NCI-H1436 treated with DMSO at 0.1 percent for 48 hours (cell line): ENCODE data around the gene APBB1.

ENCODE experiments used
- DNase-seq: peaks from one replicate; lab custom pipeline; 2025; lab: John Stamatoyannopoulos, UW

APBB1 gene

DNA sequence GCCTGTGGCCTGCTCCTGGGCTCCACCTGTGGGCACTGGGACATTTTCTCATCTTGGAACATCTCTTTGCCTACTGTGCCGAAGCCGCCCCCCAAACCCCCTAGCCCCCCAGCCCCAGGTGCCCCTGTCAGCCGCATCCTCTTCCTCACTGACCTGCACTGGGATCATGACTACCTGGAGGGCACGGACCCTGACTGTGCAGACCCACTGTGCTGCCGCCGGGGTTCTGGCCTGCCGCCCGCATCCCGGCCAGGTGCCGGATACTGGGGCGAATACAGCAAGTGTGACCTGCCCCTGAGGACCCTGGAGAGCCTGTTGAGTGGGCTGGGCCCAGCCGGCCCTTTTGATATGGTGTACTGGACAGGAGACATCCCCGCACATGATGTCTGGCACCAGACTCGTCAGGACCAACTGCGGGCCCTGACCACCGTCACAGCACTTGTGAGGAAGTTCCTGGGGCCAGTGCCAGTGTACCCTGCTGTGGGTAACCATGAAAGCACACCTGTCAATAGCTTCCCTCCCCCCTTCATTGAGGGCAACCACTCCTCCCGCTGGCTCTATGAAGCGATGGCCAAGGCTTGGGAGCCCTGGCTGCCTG is 27.3 kb downstream of the APBB1 start:
- no peak for DNase-seq

DNA sequence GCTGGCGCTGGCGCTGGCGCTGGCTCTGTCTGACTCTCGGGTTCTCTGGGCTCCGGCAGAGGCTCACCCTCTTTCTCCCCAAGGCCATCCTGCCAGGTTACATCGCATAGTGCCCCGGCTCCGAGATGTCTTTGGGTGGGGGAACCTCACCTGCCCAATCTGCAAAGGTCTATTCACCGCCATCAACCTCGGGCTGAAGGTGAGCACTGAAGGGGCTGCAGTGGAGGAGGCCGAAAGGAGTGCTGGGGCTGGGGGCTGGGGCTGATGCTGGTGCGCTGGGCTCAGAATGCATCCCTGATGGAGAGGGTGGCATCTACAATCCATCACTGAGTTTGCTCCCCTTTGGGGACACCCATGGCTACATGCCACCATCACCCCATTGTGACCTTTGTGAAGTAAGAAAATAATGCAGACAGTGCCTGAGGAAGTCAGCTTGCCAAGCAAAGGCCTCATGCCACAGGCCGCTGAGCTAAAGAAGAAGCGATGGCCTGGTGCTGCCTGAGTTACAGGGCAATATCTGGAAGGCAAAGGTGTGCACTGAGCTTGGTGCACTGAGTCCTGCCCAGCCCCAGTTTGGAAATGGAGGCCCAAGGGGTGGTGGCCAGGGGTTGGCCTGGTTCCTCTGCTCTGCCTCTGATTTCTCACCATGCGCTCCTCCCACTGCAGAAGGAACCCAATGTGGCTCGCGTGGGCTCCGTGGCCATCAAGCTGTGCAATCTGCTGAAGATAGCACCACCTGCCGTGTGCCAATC is 28.0 kb downstream of the APBB1 start:
- DNase-seq: no peak

DNA sequence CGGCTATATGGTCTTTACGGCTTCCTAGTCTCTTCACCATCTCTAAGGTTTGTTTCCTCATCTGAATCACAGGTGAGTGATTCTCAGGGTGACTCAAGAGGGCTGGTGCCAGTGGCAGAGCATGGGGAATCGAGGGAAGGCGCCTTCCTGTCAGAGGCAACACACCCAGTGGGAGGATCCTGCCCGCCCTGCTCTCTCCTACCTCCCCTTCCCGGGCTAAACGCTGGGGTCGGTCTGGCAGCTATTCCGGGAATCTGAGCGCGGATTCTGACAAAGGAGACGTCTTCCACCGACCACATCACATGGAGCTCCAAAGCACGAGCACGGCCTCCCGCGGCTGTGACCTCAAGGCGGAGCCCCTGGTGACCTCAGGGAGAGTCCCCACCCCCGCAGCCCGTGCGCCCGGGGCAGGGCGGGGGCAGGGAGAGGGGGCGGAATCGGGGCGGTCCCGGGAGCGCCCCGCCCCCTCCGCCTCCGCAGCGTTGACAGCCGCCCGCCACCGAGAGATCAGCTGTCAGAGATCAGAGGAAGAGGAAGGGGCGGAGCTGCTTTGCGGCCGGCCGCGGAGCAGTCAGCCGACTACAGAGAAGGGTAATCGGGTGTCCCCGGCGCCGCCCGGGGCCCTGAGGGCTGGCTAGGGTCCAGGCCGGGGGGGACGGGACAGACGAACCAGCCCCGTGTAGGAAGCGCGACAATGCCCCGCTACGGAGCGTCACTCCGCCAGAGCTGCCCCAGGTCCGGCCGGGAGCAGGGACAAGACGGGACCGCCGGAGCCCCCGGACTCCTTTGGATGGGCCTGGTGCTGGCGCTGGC is 28.8 kb downstream of the APBB1 start, which contains the start of gene SMPD1:
Gene SMPD1 (plus strand): TSS at position 570 of the 813 bp plus-strand sequence. CDS start 125 bp downstream, at position 695.
- DNase-seq: peak; percentile 17

DNA sequence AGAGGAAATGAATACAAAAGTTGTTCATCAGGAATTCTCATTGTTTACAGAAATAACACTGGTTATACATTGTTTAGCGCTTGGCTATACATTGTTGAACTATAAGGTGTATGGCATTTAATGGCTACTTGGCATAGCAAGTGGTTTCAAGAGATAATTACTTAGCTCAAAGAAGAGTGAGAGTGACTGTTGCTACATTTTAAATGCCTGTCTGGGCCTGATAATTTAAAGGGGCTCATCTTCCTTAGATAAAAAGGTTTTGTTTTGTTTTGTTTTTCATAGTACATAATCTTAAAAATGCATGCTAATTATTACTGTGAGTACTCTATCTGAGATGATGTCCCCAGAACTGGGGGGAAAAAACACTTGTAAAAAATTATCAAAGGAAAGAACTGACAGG is 30.1 kb downstream of the APBB1 start:
- DNase-seq: no peak

DNA sequence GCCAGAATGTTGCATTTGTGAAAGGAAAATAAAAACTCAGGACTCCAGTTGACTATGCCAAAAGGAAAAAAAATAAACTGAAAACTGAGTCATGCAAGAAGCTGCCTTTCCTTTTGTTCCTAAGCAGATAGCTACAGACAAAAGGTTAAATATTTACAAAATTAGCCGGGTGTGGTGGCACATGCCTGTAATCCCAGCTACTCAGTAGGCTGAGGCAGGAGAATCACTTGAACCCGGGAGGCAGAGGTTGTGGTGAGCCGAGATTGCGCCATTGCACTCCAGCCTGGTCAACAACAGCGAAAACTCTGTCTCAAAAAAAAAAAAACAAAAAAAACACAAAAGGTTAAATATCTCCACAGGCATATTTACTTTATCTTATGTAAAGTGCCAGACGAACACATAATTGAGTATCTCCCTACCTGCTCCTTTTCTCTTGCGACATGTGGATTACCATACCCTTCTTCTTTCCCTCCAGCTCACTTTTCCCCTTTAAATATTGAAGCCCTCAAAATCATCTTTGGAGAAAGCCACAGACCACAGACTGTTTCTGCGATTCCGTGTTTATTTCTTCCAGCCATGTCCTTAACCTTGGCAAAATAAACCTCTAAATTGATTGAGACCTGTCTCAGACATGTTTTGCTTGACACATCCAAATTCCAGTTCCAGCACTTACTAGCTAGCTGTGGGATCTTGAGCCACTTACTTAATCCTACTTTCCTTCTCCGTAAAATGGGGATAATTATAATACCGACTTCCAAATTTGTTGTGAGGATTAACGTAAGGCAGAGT is 30.9 kb downstream of the APBB1 start:
- no peak for DNase-seq

DNA sequence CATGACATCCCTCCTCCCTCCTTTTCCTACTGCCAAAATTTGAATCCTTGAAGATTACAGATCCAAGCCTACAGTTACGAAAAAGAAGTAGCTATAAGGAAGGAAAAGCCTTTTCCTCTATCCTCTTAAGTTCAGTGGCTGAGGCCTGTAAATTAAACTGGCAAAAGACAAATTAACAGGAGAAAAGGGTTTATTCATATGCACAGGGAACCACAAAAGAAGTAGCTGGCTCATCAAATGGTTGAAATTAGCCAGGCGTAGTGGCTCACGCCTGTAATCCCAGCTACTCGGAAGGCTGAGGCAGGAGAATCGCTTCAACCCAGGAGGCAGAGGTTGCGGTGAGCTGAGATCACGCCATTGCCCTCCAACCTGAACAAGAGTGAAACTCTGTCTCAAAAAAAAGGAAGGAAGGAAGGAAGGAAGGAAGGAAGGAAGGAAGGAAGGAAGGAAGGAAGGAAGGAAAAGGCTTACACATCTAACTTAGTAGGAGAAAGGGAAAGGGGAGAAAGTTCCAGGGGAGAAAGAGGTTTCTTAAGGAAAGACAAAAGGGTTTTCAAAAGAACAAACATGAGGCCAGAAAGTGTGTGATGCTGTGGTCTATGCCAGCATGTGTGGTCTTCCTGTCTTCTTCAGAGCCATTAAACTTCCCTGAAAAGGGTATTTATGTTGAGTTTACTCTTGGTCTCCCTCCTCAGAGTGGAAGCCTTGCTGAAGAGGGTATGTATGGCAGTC is 33.7 kb downstream of the APBB1 start:
- DNase-seq: no peak

DNA sequence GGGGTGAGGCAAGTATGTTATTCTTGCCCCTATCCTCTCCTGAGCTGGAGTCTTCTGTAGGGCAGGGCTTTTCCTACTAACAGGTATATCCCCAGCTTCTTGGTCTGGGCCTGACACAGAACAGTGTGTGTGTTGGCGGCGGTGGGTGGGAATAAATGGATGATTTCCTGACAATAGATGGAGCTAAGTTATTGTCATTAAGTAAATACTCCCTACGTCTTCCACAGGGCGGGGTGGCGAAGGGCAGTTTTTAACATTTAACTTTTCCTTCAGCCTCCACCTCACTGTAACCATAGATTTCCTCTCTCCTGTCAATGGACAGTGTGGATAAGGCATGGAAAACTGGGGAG is 40.3 kb downstream of the APBB1 start:
- DNase-seq: no peak

DNA sequence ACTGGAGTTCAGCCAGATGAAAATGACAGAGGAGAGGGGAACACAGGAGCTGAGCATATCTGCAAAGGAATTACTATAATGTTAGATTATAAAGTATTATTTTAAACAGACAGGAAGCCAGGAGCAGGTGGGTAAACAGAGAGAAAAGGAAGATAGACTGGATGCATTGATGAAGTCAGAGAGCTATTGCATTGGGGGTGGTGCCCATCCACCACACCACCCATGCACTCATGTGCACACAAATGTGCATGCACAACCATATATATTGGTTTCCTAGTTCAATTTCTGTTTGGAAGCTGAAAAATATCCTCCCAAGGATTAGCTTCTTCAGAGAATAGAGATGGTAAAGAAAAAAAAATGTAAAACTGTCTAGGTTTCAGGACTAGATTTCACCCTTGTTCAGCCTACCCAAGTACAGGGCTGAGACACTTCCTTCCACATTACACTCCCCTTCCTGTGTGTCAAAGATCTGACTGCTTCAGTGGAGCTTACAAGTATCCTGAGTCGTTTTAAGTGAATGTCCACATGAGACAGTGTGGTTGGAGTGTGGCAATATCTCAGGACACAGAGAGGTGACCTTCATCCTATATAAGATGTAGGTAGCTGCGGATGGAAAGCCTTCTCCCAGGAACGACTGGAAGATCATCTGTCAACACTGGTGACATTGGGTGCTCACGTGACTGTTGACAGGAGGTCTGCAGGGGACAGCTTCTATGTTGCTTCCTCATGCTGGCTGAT is 40.8 kb downstream of the APBB1 start:
- no peak for DNase-seq

DNA sequence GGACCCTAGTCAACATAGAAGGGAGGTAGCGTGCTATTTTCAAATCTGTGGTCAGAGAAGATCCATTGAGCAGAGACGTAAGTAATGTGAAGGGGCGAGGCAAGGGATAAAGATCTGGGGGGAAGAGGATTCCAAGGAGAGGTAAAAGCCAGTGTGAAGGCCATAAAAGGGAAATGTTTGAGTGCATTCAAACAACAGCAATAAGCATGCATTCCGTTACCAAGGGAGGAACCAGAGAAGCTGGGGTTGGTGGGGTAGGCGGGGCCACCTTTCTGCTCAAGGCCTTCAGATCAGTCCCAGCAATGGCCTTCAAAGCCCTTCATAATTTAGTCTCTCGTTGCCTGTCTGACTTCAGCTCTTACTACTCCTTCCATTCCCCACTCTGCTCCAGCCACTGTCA is 47.1 kb downstream of the APBB1 start:
- no peak for DNase-seq

DNA sequence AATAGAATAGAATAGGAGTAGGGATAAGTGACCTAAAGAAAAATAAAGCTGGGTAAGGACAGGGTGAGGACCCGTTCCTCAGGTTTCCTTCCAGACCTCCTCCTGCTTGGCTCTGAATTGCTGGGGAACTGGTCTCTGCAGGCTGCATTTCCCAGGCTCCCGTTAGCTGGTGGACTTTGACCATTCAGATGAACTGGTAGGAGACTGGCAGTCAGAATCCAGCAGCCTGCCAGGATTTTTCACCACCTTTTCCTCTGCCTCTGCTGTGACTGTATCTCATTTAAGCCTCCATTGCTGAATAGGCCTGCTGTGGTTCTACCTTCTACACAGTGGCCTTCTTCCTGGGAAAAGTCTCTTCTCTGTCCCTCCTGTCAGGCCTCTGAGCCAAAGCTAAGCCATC is 53.2 kb downstream of the APBB1 start:
- no peak for DNase-seq

DNA sequence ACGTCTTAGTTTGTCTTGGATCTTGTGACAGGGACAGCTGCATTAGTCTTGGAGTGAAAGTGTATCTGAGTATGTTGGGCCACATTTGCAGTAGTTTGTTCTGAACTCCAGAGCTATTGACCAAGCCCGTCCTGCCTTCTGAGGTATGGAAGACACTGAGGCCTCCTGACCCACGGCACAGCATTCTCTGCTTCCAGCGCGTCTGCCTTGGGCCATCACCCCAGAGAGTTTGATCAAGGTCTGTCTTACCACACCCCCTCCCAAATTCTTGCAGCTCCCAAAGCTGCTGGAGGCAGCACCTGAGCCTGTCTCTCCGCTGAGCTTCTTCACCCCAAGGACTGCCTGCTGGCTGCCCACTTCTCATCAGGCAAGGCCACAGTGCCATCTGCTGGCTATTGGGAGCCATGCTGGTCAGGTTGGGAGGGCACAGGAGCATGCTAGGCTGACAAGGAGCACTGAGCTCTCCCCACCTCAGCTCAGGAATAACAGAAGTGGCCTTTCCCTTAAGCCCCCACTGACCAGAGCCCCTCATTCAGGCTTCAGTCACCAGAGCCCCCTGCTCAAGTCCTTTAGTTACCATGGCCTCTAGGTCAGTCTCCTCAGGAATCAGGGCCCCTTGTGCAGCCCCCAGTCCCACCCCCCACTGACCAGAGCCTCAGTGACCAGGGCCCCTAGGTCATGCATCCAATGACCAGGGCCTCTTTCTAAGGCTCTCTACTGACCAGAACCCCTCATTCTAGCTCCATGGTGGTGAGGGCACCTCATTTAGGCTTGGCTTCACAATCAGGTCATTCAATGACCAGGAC is 55.8 kb downstream of the APBB1 start:
- no peak for DNase-seq

DNA sequence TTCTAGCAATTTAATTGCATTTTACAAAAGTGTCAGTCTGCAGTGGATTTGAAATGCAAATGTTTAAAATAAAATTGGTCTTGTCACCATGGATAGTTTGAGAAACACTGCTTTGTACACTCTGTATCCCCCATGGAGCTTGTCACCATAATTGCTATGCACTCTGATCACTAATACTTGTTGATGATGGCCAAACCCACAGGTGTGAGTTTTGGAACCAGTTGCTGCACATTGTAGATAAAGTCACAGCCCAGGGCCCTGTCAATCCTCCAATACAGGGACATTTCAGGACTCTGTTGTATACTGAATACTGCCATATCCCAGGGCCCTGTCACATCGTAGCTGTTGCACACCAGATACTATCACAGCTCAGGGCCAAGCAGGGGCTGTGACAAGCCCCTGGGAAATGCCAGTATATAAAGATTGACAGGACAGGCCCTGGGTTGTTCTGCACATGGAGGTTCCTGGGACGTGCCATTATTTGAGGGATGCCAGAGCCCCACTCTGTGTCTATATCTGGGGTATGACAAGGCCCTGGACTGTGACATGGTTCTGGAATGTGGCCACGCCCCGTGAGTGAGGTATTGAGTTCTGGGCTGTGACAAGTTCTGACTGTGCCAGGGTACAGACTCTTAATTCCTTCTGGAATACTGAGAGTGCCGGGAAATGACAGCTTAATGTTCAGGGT is 56.6 kb downstream of the APBB1 start:
- no peak for DNase-seq

DNA sequence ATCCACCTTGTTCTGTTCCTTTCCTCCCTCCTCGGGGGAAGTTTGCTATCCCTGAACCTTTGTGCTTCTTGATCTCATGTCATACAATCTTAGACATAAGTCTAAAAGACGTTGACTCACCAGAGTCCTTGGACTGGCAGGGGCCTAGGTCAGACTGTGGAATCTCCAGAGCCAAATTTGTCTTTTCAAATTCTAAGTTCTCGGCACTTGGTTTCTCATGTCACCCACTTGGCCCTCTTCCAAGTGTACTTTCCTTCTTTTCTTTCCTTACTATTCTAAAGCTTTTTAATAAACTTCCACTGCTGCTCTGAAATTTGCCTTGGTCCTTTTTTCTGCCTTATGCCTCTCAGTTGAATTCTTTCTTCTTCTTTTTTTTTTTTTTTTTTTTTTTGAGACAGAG is 58.7 kb downstream of the APBB1 start:
- DNase-seq: no peak

DNA sequence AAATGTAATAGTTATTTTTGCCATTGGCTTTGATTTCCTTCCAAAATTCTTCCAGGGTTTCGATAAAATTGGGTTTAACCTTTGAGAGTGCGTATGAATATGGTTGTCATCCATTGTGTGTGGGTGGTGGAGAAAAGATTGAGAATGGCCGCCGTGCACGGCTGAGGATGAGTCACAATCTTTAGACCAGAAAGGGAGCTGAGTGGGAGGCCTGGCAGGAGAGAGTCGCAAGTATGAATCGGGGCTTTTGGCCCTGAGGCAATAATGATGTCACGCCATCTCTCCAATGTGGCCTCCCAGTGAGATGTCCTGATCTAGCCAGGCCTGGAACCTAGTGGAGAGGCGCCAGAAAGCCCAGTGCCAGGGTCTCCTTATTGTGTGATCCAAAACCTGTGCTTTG is 61.7 kb downstream of the APBB1 start:
- no peak for DNase-seq

DNA sequence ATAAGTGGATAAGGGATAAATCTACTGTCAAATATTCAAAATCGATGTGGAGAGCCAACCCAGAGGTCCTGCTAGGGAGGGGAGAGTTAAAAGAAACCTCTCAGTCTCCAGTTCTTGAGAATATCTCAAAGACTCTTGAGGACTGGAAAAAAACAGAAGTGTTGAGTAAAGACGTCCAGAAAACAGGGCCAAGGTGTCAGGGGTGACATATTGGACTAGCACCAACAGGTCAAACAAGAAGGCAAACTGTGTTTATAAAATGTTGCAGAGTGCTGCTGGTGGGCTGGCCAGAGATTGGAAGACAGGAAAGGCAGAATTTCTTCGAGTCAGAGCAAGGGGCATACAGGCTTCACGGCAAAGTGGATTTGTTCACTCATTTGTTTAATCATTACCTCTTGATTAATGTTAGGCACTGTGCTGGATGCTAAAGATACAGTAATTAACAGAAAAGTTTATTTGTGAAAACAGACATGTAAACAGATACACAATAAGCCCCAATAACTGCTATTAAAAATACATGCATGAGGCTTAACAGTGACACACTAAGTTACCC is 62.3 kb downstream of the APBB1 start:
- DNase-seq: no peak

DNA sequence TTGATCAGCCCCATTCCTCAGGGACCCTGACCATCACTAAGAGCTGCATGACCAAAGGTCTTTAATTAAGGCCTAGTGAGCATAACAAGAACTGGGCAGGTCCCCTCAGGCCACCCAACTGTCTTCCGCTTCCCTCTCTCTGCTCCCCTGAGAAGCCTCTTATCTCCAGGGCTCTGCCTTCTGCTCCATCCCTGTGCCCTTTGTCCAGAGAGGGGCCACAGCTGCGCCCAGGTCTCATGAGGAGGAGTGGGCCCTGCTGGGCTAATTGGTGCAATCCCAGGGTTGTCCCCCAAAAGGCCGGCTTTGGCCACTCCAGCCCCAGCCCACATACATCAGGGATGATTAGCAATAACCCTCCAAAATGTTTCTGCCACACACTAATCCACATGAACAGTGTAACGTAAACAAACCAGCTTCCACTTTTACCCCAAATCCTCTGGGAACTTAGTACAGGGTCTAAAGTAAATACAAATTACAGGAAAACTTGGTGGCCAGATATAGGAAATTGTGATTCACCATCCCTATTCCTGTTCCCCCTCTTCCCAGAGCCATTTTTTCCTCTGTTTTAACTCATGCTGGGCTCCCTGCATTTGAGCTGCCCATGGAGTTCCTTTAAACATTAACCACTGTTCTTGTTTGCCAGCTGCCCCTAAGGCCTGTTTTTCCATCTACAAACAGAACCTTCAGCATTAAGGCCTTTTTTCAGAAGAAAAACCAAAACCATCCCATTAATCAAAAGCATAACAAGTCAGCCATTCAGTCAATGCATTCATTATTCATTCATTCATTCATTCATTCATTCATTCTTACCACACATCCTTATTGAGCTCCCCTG is 64.0 kb downstream of the APBB1 start:
- DNase-seq: no peak

DNA sequence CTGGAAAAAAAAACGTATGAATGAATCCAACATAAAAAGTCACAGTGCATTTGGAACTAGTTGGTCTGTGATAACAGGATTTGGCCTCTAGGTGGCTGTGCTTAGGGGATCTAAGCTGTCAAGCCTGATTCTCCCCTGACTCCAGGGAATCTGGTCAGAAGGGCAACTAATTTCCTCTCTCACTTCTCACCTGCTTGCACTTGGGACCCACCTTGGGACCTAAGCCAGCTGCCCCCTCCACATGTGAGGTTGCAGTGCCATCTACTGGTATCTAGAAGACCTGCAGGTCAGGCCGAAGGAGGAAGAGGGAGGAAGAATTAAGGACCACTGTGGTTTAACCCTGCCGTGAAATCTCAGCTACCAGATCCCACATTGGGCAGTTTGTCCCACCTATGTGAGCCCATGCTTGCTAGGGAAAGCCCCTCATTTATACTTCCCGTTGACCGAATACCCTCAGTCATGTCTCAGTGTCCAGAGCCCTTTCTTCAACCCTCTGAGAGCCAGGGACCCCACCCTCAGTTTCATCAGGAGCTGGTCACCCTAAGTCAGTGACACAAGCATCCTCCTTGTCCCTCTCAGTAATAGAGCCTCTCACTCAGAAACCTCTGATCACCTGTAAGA is 65.4 kb downstream of the APBB1 start:
- peak; percentile 39 for DNase-seq
